Kidney (tissue), 14 donors: ENCODE results near the gene CRIP2. TPM values are rescaled to one million over a fixed set of nuclear protein-coding genes. Genes with fewer than 3 reads are reported as not detected.

ENCODE experiments used
- DNase-seq, 5 donors: peaks; one replicate each; pipeline ENCODE4 v3.0.0-alpha.2; 2013 to 2020
- FAIRE-seq: peaks from 2 replicates; lab custom pipeline; 2012; peaks lifted over from hg19 to GRCh38; lab: Jason Lieb, UNC
- H3K27ac ChIP-seq, 2 donors: one replicate each; pipeline ENCODE4 v1.7.0; 2013; ENCODE audit warnings: low read depth in 2 of 2, low read length in 2 of 2, inconsistent platforms in 1 of 2
- H3K27me3 ChIP-seq: one replicate; pipeline ENCODE4 v1.7.1; 2013; ENCODE audit warnings: low read length, inconsistent platforms; ENCODE audit not compliant: control insufficient read depth, insufficient read depth
- H3K36me3 ChIP-seq, 3 donors: one replicate each; pipeline versions ENCODE4 v1.7.0 to v1.7.1; 2013; ENCODE audit warnings: low read length in 3 of 3, control low read depth in 1 of 3, inconsistent platforms in 1 of 3; ENCODE audit not compliant: insufficient read depth in 3 of 3, control insufficient read depth in 2 of 3
- H3K4me1 ChIP-seq, 3 donors: one replicate each; pipeline versions ENCODE4 v1.7.0 to v1.7.1; 2013; ENCODE audit warnings: low read length in 3 of 3, inconsistent platforms in 1 of 3, low read depth in 1 of 3; ENCODE audit not compliant: control insufficient read depth in 2 of 3, insufficient read depth in 2 of 3
- H3K4me3 ChIP-seq, 3 donors: one replicate each; pipeline versions ENCODE4 v1.7.0 to v1.8.1; 2013; ENCODE audit warnings: low read length in 3 of 3, control low read depth in 1 of 3, inconsistent platforms in 1 of 3
- H3K9ac ChIP-seq, 3 donors: one replicate each; pipeline versions ENCODE4 v1.7.0 to v1.7.1; 2013; ENCODE audit warnings: low read length in 3 of 3, control low read depth in 1 of 3, inconsistent platforms in 1 of 3
- H3K9me3 ChIP-seq, 3 donors: one replicate each; pipeline versions ENCODE4 v1.7.0 to v1.7.1; 2013; ENCODE audit warnings: low read length in 3 of 3, control low read depth in 1 of 3, inconsistent platforms in 1 of 3; ENCODE audit not compliant: control insufficient read depth in 2 of 3, insufficient read depth in 1 of 3
- intact Hi-C: fragments of 100-400 bp; cut with DNase I; formaldehyde crosslinking; loops from one replicate; pipeline ENCODE4 v1.11.1; 2022
- polyA plus RNA-seq: library from polyadenylated mRNA; stranded (reverse); fragments of 350-450 nt; fragmentation: Illumina TruSeq; extraction: RNeasy Lipid Tissue Mini Kit (QIAGEN cat#74804); gene quantifications from one replicate; pipeline ENCODE4 v1.2.3, GENCODE V29; 2014; ENCODE audit warnings: low read depth, low replicate concordance; ENCODE audit not compliant: insufficient read depth
- total RNA-seq: library from RNA; stranded (reverse); fragmentation: NEBNext Ultra II Directional; extraction: Animal tissue kit (Norgen Biotek cat#: 25700); gene quantifications from one replicate; pipeline ENCODE4 v1.2.1, GENCODE V29; 2021
- TF ChIP-seq, protein P1 (sequence below): IDR thresholded peaks from 3 replicates; pipeline ENCODE4 v1.5.1; 2012; ENCODE audit warnings: mild to moderate bottlenecking, moderate library complexity, borderline replicate concordance; ENCODE audit not compliant: insufficient read depth; ENCODE audit errors: extremely low read depth
- donor health status: control.
- donor health status: control.
- donor health status: control.
- donor health status: control.
- donor health status: control.
- donor health status: DM: yes; HTN: yes; CAD: no.
- donor health status: Normal renal cell carcinoma (clear cell type).

The CRIP2 gene
- total and polyA plus RNA-seq, 2 donors from 2014 or later, result 338 to 357 TPM

DNA sequence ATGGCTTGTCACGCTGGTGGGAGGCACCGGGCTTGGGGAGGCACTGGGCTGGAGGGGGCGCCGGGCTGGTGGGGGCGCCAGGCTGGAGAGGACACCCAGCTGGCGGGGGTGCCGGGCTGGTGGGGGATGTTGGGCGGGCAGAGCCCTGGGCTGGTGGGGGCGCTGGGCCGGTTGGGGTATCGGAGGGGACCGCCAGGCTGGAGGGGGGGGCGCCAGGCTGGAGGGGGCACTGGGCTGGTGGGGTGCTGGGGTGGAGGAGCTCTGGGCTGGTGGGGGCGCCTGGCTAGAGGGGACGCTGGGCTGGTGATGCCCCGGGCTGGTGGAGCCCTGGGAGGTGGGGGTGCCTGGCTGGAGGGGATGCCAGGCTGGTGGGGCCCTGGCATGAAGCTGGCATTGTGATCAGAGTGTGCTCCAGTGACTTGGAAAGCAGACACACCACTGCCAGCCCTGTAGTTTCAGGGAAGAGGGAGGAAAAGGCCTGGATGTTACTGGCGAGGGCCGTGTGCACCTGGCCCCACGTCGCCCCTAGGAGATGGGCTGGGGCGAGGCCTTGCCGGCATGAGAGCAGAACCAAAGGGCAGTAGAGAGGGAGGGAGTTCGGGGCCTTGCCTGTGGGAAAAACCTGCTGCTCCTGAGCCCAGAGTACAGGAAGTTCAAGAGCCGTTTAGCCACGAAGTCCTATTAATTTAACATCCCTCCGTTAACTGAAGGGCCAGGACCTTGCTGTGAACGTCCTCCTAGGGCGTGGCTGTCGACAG is 29.5 kb downstream of the CRIP2 start:
- FAIRE-seq (no peak), DNase-seq (peak in 3 of 5 donors; percentile 10 to 61 (median 58))
- no peak overlapping the region for H3K9ac ChIP-seq
- H3K27ac ChIP-seq, result no peak overlapping the region
- no peaks in the 10 kb centered on the region for H3K27me3 ChIP-seq
- intact Hi-C loops, result no loop called here
- no peaks in the 10 kb centered on the region for H3K9me3 ChIP-seq
- TF ChIP-seq, protein P1, sequence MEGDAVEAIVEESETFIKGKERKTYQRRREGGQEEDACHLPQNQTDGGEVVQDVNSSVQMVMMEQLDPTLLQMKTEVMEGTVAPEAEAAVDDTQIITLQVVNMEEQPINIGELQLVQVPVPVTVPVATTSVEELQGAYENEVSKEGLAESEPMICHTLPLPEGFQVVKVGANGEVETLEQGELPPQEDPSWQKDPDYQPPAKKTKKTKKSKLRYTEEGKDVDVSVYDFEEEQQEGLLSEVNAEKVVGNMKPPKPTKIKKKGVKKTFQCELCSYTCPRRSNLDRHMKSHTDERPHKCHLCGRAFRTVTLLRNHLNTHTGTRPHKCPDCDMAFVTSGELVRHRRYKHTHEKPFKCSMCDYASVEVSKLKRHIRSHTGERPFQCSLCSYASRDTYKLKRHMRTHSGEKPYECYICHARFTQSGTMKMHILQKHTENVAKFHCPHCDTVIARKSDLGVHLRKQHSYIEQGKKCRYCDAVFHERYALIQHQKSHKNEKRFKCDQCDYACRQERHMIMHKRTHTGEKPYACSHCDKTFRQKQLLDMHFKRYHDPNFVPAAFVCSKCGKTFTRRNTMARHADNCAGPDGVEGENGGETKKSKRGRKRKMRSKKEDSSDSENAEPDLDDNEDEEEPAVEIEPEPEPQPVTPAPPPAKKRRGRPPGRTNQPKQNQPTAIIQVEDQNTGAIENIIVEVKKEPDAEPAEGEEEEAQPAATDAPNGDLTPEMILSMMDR, result no peak
- H3K4me3 ChIP-seq, result no peak overlapping the region
- peaks cover 0 to 2% (median 0%) of the 10 kb centered on the region in 3 donors for H3K4me1 ChIP-seq
- no peaks in the 10 kb centered on the region for H3K36me3 ChIP-seq

DNA sequence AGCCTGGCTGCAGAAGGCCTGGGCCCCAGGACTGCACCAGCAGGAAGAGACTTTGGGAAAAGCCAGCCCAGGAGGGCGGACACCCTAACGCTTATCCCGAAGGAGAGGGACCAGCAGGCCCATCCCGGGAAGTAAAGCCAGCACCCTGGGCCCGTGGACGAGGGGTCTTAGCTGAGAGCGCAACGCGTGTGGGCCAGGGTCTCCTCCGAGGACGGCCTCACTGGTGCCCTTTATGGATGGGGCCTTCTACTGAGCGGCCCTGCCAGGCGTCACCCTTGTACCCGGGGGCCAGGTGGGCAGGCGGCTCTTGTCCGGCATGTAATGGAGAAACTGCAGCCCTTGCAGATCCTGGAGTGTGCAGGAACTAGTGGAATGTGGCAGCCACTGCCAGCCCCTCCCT is 30.5 kb downstream of the CRIP2 start:
- DNase-seq (peak in 2 of 5 donors; percentile 46 to 68), FAIRE-seq (no peak)
- H3K9ac ChIP-seq, result no peak overlapping the region
- H3K27ac ChIP-seq, result no peak overlapping the region
- TF ChIP-seq, protein P1, result no peak
- no peaks in the 10 kb centered on the region for H3K9me3 ChIP-seq
- H3K27me3 ChIP-seq, result no peaks in the 10 kb centered on the region
- H3K36me3 ChIP-seq, result no peaks in the 10 kb centered on the region
- H3K4me1 ChIP-seq, result peaks cover 0 to 2% (median 0%) of the 10 kb centered on the region in 3 donors
- no peak overlapping the region for H3K4me3 ChIP-seq
- intact Hi-C loops, result no loop called here

DNA sequence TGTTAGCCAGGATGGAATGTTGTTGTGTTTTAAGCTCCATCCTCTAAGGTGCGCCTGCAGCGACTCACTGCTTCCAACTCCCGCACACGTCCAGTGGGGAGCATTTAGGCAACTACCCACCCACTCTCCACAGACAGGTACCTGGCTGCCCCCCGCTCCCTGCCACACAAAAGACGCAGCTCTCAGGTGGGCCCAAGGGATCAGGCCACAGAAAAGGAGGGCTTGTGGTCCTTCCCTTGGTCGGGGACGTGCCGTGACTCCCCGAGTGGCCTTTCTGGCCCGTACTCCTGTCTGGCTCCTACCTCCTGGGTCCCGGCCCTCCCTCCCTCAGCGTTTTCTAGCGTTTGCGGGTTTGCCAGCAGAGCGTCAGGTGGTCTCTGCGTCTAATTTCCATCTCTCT is 32.6 kb downstream of the CRIP2 start:
- DNase-seq (peak in 3 of 5 donors; percentile 9 to 52 (median 34)), FAIRE-seq (no peak)
- no peak overlapping the region for H3K27ac ChIP-seq
- H3K4me1 ChIP-seq, result peaks cover 0 to 2% (median 0%) of the 10 kb centered on the region in 3 donors
- intact Hi-C loops, result no loop called here
- H3K9me3 ChIP-seq, result no peaks in the 10 kb centered on the region
- H3K36me3 ChIP-seq, result no peaks in the 10 kb centered on the region
- H3K9ac ChIP-seq, result no peak overlapping the region
- TF ChIP-seq, protein P1, result no peak
- peaks cover 2% of the 10 kb centered on the region for H3K27me3 ChIP-seq
- no peak overlapping the region for H3K4me3 ChIP-seq
